ENCODE data around the gene MSGN1.

DNA sequence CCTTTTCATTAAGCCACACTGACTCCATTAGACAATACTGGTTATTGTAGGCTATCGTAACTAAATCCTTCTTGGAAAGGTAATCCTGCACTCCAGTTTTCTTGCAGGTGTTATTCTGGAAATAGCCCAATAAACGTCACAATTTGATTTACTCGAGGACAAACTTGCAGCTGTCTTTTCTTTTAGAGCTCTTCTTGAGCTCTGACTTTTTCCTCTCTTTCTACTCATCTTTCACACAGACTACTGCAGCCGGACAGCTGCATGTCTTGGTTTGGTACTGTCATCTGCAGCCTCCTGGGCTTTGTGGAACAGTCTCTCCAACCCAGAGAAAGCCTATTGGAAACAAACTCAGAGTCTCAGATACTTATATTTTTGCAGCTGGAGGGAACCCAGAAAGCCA, 23.0 kb upstream of the MSGN1 start:
- TF ChIP-seq ZNF274 (IDR thresholded peaks at IDR 0.05; ENCODE audit: low read length) = no peak
- no peak for TF ChIP-seq ZNF274 (tag by site-specific recombination; IDR thresholded peaks at IDR 0.05; ENCODE audit: borderline replicate concordance)
- no peak for TF ChIP-seq ZBTB7A (tag by site-specific recombination; IDR thresholded peaks at IDR 0.05; ENCODE audit: low read depth)
- TF ChIP-seq ZNF24 (tag by site-specific recombination; IDR thresholded peaks at IDR 0.05) = no peak
- TF ChIP-seq, protein P1, sequence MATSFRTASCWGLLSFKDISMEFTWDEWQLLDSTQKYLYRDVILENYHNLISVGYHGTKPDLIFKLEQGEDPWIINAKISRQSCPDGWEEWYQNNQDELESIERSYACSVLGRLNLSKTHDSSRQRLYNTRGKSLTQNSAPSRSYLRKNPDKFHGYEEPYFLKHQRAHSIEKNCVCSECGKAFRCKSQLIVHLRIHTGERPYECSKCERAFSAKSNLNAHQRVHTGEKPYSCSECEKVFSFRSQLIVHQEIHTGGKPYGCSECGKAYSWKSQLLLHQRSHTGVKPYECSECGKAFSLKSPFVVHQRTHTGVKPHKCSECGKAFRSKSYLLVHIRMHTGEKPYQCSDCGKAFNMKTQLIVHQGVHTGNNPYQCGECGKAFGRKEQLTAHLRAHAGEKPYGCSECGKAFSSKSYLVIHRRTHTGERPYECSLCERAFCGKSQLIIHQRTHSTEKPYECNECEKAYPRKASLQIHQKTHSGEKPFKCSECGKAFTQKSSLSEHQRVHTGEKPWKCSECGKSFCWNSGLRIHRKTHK (tag by site-specific recombination; IDR thresholded peaks at IDR 0.05) = no peak
- TF ChIP-seq, protein P2, sequence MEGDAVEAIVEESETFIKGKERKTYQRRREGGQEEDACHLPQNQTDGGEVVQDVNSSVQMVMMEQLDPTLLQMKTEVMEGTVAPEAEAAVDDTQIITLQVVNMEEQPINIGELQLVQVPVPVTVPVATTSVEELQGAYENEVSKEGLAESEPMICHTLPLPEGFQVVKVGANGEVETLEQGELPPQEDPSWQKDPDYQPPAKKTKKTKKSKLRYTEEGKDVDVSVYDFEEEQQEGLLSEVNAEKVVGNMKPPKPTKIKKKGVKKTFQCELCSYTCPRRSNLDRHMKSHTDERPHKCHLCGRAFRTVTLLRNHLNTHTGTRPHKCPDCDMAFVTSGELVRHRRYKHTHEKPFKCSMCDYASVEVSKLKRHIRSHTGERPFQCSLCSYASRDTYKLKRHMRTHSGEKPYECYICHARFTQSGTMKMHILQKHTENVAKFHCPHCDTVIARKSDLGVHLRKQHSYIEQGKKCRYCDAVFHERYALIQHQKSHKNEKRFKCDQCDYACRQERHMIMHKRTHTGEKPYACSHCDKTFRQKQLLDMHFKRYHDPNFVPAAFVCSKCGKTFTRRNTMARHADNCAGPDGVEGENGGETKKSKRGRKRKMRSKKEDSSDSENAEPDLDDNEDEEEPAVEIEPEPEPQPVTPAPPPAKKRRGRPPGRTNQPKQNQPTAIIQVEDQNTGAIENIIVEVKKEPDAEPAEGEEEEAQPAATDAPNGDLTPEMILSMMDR (tag by site-specific recombination; IDR thresholded peaks at IDR 0.05) = no peak
- TF ChIP-seq ZNF311 (tag by site-specific recombination; IDR thresholded peaks at IDR 0.05; ENCODE audit: borderline replicate concordance) = no peak
- TF ChIP-seq ZNF548 (tag by site-specific recombination; IDR thresholded peaks at IDR 0.05) = no peak
- TF ChIP-seq YY1 (tag by site-specific recombination; IDR thresholded peaks at IDR 0.05) = no peak
- TF ChIP-seq, protein P3, sequence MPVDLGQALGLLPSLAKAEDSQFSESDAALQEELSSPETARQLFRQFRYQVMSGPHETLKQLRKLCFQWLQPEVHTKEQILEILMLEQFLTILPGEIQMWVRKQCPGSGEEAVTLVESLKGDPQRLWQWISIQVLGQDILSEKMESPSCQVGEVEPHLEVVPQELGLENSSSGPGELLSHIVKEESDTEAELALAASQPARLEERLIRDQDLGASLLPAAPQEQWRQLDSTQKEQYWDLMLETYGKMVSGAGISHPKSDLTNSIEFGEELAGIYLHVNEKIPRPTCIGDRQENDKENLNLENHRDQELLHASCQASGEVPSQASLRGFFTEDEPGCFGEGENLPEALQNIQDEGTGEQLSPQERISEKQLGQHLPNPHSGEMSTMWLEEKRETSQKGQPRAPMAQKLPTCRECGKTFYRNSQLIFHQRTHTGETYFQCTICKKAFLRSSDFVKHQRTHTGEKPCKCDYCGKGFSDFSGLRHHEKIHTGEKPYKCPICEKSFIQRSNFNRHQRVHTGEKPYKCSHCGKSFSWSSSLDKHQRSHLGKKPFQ (tag by site-specific recombination; IDR thresholded peaks at IDR 0.05) = no peak

All from HEK293 (cell line).